Measurements from ENCODE around the gene ZNF579.
A peak's percentile ranks its signal among the peaks of the same experiment; 100 is the strongest.
"Not testable (repeated sequence)": the region's sequence is repeated elsewhere in the genome, so short reads cannot be mapped to it uniquely, and the experiment has no call there.

Gene ZNF579

DNA sequence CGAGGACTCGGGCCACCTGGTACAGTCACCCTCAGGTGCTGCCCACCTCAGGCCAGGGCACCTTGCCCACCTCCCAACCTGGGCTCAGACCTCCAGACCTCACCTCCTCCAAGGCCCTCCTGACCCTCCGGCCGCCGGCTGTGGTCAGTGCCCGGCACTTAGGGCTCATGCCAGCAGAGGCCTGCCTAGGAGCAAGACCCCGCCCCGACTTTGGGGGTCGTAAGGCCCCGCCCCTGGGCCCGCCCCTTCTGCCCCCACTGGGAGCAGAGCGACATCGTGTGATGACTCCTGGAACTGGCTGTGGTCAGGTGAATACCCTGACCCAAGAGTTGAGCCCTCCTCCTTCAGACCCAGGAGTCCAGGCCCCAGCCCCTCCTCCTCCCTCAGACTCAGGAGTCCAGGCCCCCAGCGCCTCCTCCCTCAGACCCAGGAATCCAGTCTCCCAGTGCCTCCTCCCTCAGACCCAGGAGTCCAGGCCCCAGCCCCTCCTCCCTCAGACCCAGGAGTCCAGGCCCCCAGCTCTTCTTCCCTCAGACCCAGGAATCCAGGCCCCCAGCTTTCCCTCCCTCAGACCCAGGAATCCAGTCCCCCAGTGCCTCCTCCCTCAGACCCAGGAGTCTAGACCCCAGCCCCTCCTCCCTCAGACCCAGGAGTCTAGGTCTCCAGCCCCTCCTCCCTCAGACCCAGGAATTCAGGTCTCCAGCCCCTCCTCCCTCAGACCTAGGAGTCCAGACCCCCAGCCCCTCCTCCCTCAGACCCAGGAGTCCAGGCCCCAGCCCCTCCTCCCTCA is 43.5 kb downstream of the ZNF579 start, which contains the start of gene SBK2:
SBK2 (minus strand) TSS at position 183 of the 790 bp plus-strand sequence. CDS start 839 bp downstream, outside the sequence.
- DNase-seq: no peak

DNA sequence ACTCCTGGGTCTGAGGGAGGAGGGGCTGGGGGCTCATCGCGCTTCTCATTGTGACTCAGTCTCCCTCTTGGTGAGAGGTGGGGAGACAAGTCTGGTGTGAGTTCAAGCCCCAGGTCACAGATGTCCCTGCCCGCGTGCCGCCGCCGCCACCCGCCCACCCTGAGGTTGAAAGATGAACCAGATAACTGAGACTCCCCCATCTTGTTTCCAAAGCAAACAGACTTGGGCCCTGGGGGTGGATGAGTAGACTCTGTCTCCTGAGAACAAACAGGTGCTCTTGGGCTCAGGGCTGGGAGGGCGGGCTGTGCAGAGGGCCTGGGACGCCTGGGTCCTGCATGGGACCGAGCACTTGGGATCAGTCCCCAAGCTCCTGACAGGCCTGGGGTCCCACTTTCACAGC is 44.3 kb downstream of the ZNF579 start:
- DNase-seq: no peak

DNA sequence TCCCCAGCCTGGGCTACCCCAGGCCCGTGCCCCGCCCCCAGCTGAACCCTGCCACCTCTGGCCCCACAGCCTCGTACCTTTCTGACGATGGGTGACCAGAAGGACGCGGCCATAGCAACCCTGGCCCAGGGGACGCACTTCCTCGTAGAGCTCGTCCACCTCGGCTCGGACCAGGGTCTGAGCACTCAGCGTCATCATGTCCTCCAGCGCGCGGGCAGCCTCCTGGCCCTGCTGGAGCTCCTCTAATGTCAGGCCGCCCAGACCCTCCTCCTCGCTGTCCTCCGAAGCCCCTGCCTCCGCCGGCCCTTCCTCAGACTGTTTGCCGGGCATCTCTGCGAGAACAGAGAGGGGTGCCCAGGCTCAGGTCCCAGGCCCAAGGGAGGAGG is 44.7 kb downstream of the ZNF579 start:
- no peak for DNase-seq

GRCh38 chr19:55535173-55535964 is 45.3 kb downstream of the ZNF579 start:
- no peak for DNase-seq

GRCh38 chr19:55534280-55534679 is 46.4 kb downstream of the ZNF579 start:
- DNase-seq: not testable (repeated sequence)

- no peak for DNase-seq
These were observed 49.7 kb downstream of the ZNF579 start for GRCh38 chr19:55530996-55531395.

GRCh38 chr19:55529636-55530234 is 50.9 kb downstream of the ZNF579 start:
- DNase-seq: no peak

DNA sequence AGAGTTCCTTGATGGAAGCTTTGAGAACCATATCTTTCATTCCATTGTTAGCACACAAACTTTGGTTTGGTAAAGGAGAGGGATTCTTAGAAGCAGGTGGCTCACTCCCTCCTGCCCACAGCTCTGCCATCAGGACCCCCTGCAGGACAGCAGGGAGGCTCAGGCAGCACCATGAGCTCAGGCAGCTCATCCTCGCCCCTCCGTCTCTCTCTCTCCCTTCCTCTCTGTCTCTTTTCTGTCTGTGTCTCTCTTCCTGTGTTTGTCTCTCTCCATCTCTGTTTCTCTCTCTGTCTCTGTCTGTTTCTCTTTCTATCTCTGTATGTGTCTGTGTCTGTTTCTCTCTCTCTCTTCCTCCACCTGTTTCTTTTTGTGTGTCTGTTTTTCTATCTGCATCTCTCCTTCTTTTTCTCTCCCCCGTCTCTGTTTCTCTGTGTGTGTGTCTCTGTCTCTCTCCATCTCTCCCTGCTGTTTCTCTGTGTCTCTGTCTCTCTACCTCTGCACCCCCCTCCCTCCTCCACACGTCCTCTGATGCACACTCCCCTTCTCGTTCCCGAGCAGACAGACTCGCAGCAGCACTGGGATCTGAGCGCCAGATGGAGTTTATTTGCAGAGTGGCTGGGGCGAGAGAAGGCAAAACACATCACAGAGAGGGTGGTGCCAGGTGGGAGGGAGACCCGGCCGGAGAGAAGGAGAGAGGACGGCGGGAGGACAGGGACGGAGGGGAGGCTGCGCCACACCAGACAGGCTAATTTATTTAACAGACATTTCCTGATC is 52.4 kb downstream of the ZNF579 start:
- DNase-seq: peak; percentile 90

GRCh38 chr19:55527197-55528029 is 53.2 kb downstream of the ZNF579 start:
- no peak for DNase-seq
